Ecto neural progenitor cell (in vitro differentiated cells): Measurements from ENCODE around the gene ADD1.
"Not testable (repeated sequence)": the region's sequence is repeated elsewhere in the genome, so short reads cannot be mapped to it uniquely, and the experiment has no call there.

Experiments
- DNase-seq: peaks from one replicate; pipeline ENCODE4 v3.0.0-alpha.2; 2018; ENCODE audit warnings: low spot score

Gene ADD1

DNA sequence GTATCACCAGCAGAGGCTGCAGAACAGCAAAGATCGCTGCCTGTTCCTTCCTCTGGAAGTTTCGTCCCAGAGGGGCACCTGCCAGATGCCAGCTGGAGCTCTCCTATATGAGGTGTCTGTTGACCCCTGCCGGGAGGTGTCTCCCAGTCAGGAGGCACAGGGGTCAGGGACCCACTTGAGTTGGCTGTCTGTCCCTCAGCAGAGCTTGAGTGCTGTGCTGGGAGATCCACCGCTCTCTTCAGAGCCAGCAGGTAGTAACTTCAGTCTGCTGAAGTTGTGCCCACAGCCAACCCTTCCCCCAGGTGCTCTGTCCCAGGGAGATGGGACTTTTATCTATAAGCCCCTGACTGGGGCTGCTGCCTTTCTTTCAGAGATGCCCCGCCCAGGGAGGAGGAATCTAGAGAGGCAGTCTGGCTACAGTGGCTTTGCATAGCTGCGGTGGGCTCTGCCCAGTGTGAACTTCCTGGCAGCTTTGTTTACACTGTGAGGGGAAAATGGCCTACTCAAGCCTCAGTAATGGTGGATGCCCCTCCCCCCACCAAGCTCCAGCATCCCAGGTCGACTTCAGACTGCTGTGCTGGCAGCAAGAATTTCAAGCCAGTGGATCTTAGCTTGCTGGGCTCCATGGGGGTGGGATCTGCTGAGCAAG, 78.9 kb downstream of the ADD1 start:
- DNase-seq: not testable (repeated sequence)

DNA sequence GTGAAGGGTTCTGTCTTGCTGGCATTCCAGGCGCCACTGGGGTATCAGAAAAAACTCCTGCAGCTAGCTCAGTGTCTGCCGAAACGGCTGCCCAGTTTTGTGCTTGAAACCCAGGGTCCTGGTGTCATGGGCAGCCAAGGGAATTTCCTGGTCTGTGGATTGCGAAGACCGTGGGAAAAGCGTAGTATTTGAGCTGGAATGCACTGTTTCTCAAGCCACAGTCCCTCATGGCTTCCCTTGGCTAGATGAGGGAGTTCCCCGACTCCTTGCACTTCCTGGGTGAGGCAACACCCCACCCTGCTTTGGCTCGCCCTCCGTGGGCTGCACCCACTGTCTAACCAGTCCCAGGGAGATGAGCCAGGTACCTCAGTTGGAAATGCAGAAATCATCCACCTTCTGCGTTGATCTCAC, 79.5 kb downstream of the ADD1 start:
- no peak for DNase-seq

- DNase-seq: no peak
These were observed 80.1 kb downstream of the ADD1 start for GRCh38 chr4:2923668-2924173.

GRCh38 chr4:2924286-2924685, 80.6 kb downstream of the ADD1 start:
- DNase-seq: no peak

GRCh38 chr4:2924765-2925301, 81.2 kb downstream of the ADD1 start:
- no peak for DNase-seq

DNA sequence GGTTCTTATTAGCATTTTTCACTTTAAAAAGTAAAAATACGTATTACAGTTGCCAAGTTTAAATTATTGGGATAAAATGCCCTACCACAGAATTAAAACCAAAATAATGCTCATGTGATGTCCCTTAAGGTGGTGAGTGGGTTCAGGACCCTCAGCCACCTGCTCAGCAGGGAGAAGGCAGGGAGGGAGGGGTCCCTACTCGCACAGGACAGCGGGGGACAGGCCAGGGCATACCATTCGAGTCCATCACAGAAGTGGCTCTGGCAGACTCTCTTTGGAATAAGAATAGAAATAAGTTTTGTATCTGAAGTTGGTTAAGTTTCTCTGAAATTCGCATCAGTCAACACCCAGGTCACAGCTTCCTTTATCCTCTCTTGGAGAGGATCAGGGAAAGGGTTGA, 81.9 kb downstream of the ADD1 start:
- no peak for DNase-seq

- no peak for DNase-seq
These were observed 82.6 kb downstream of the ADD1 start for GRCh38 chr4:2925931-2926860.

GRCh38 chr4:2927016-2927695, 83.5 kb downstream of the ADD1 start:
- DNase-seq: no peak

GRCh38 chr4:2927696-2928075, 84.0 kb downstream of the ADD1 start:
- no peak for DNase-seq

DNA sequence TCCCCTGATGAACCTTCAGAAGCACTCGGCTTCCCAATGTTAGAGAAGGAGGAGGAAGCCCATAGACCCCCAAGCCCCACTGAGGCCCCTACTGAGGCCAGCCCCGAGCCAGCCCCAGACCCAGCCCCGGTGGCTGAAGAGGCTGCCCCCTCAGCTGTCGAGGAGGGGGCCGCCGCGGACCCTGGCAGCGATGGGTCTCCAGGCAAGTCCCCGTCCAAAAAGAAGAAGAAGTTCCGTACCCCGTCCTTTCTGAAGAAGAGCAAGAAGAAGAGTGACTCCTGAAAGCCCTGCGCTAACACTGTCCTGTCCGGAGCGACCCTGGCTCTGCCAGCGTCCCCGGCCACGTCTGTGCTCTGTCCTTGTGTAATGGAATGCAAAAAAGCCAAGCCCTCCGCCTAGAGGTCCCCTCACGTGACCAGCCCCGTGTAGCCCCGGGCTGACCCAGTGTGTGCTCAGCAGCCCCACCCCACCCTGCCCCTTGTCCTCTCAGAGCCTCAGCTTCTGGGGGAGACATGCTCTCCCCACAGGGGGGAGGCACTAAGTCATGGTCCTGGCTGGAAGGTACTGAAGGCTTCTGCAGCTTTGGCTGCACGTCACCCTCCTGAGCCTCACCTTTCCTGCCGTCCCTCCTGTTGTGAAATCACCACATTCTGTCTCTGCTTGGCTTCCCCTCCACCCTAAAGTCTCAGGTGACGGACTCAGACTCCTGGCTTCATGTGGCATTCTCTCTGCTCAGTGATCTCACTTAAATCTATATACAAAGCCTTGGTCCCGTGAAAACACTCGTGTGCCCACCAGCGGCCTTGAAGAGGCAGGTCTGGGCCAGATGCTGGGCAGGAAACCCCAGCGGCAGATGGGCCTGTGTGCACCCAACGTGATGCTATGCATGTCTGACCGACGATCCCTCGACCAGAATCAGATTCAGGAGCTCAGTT, 84.9 kb downstream of the ADD1 start:
- DNase-seq: no peak

- DNase-seq: no peak
These were observed 85.8 kb downstream of the ADD1 start for GRCh38 chr4:2929469-2929868.

DNA sequence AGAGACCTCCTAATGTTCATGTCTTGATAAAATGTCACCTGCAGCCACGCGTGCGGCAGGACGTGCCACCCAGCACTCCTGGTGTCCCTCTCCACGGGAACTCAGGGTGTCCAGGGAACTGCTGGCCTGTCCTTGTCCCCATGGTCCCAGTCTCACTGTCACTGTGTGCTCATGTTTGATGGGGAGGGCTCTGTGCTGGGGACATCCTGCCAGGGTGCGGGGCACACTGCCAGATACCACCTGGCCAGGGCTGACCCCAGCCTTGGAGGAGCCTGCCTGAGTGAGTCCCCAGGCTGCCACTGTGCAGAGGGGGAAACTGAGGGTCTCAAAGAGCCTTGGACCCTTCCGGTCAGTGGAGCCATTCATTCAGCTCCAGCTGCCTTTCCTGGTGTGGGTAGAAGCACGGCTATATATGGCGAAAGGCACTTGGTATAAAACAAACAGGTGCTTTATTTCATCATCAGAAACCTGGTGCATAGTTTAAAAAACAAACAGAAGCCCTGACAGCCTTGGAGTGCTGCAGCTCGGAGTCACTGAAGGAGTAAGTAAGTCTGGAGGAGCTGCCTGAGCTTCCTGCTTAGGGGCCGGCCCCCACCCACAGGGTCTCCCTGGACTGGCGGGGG, 86.6 kb downstream of the ADD1 start:
- no peak for DNase-seq

- no peak for DNase-seq
These were observed 87.3 kb downstream of the ADD1 start for GRCh38 chr4:2930758-2931511.

DNA sequence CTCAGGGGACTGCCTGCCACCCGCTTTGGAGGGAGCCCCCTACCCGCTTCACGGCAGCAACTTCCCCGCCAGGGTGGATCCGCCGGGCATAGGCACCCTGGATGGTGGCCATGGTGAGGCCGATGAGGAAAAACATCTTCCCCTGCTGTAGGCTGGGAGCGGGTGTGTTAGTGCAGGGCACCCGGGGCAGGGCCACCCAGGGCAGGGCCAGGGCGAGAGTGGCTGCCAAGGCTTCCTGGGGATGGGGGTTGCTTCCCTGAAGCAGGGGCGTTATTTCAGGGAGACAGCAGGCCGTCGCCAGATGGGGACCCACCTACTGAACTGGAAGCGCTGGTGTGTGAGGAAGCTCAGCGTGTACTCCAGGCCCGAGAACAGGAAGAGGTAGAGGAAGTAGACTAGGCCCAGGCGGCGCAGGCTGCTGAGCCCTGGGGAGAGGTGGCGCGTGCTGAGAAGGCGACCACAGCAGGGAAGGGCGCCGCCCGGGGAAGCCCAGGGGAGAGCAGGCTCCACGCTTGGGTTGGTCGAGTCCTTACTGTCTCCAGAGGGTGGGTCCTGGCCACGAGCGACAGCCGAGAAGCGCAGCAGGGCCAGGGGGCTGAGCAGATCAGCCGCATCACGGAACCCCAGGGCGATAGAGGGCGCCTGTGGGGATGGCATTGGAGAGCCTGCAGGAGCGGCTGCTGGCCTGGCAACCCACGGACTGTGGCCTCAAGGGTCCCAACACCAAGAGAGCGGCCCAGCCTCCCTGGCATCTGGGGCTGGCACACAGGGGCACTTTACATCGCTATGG, 88.1 kb downstream of the ADD1 start:
- no peak for DNase-seq

DNA sequence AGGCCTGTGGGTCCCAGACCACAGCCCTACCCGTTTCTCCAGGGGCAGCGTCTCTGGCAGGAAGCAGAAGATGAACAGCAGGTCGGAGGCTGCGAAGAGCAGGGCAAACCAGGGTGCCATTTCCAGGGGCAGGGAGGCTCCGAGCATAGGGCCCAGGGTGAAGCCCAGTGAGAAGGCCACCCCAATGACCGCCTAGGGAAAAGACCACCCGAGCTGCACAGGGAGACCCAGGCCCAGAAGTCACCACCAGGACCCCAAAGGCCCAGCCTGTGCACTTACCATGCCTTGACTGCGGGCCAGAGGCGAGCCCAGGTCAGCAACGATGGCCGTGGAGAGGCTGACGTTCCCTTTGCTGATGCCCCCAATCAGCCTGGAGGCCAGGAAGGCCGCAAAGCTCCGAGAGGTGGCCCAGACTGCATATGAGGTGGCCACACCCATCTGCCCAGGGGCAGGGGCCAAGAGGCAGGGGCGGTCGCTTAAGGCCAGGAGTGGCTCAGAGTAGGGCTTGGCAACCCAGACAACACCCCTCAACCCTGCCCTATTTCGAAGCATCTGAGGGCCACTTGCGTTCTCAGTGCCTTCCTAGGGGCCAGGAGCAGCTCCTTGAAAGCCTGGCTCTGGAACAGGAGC, 88.8 kb downstream of the ADD1 start:
- DNase-seq: no peak

DNA sequence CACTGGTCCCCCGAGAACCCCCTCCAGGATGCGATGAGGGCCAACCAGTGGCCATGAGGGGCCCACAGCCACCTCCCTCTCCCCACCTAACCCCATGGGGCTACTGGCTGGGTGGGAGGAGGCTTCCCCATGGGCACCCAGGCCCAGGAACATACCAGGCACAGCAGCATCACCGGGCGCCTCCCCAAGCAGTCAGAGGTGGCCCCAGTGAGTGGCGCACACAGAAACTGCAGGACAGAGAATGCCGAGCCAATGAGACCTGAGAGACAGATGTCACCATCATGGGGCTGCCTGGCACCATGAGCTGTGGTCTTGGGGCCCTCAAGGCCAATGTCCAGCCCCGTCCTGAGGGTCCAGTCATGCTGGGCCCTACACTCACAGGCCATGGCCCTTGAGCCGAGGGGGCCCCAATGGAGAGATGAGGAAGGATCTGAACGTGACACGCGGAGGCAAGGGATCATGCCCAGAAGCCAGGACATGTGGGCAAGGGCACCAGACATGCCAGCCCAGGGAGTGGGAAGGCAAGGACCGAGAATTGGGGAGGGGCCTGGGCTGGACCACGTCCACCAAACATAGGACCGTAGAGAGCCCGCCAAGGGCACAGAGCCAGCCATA, 89.4 kb downstream of the ADD1 start:
- no peak for DNase-seq

GRCh38 chr4:2933566-2934076, 90.0 kb downstream of the ADD1 start:
- DNase-seq: peak; percentile 59
